ENCODE results near the gene KLHL6.

GRCh38 chr3:183587336-183587735, 31.8 kb upstream of the KLHL6 start:
- TF ChIP-seq CTCF (IDR thresholded peaks at IDR 0.05) = no peak
- no peak for TF ChIP-seq REST (IDR thresholded peaks at IDR 0.05; ENCODE audit: insufficient read depth in 1 of 2, low read depth in 2 of 2, low read length in 1 of 2)
- no peak for TF ChIP-seq TCF7L2 (IDR thresholded peaks at IDR 0.05; ENCODE audit: low read depth, low read length)
- no peak for TF ChIP-seq POLR2AphosphoS5 (IDR thresholded peaks at IDR 0.05; ENCODE audit: low read depth, low read length)
